Upper lobe of left lung (tissue), 6 donors: ENCODE data around the gene MCAT. TPM values are rescaled to one million over a fixed set of nuclear protein-coding genes. Genes with fewer than 3 reads are reported as not detected.
A peak's percentile ranks its signal among the peaks of the same experiment; 100 is the strongest.

ENCODE experiments used
- ATAC-seq, 2 donors: fragments of 200-7000 bp; cut with Tn5 transposase; one replicate each; pipeline ENCODE4 v1.9.1; 2022; ENCODE audit warnings: mild to moderate bottlenecking in 2 of 2, moderate library complexity in 2 of 2; ENCODE audit not compliant: low FRiP score in 2 of 2
- DNase-seq, 2 donors: peaks; one replicate each; pipeline ENCODE4 v3.0.0-alpha.2; 2019 to 2020
- H3K27ac ChIP-seq, 4 donors: fragments of 200-600 bp; sonication (generic); one replicate each; pipeline ENCODE4 v1.5.1; 2016 to 2019
- H3K27me3 ChIP-seq, 4 donors: fragments of 200-600 bp; sonication (generic); one replicate each; pipeline ENCODE4 v1.5.1; 2017 to 2019
- H3K36me3 ChIP-seq, 4 donors: fragments of 200-600 bp; sonication (generic); one replicate each; pipeline ENCODE4 v1.5.1; 2016 to 2019
- H3K4me1 ChIP-seq, 4 donors: fragments of 200-600 bp; sonication (generic); one replicate each; pipeline ENCODE4 v1.5.1; 2018 to 2019
- H3K4me3 ChIP-seq, 4 donors: fragments of 200-600 bp; sonication (generic); one replicate each; pipeline ENCODE4 v1.5.1; 2017 to 2019; ENCODE audit warnings: mild to moderate bottlenecking in 2 of 4, moderate library complexity in 1 of 4
- H3K9me3 ChIP-seq, 4 donors: fragments of 200-600 bp; sonication (generic); one replicate each; pipeline ENCODE4 v1.5.1; 2018 to 2019
- EP300 ChIP-seq, 4 donors: sonication (generic); formaldehyde crosslinking; IDR thresholded peaks; one replicate each; pipeline ENCODE4 v1.5.1; 2017; ENCODE audit warnings: antibody characterized with exemption in 4 of 4, control low read depth in 2 of 4
- POLR2A ChIP-seq, 4 donors: fragments of 450-650 bp; IDR thresholded peaks; one replicate each; pipeline ENCODE4 v1.5.1; 2016 to 2017; ENCODE audit warnings: antibody characterized with exemption in 4 of 4, mild to moderate bottlenecking in 2 of 4
- POLR2AphosphoS5 ChIP-seq, 2 donors: sonication (generic); formaldehyde crosslinking; IDR thresholded peaks; one replicate each; pipeline ENCODE4 v1.5.1; 2017; ENCODE audit warnings: antibody characterized with exemption in 2 of 2
- WGBS, 2 donors: methylation state at CpG; one replicate each; pipeline ENCODE4 v1.1.5; 2017 to 2018; 5-methylcytosine and 5-hydroxymethylcytosine counted together
- total RNA-seq, 6 donors: library from RNA; depleted of rRNA in 4 of 6; stranded (reverse); fragments of >200 nt in 4 of 6; gene quantifications; one replicate each; pipeline versions ENCODE4 v1.1.0 to v1.2.1, GENCODE V29; 2016 to 2021
- TF ChIP-seq, protein P1 (sequence below), 6 experiments: fragments of 450-650 bp in 4 of 6; fragments of 200-600 bp in 2 of 6; sonication (generic) in 2 of 6; IDR thresholded peaks; one replicate each; pipeline ENCODE4 v1.5.1; 2016 to 2019; ENCODE audit warnings: antibody characterized with exemption in 6 of 6
- donor health status: DM: no; HTN: no; CAD: no; lungs with moderate emphysema.
- donor health status: DM: no; HTN: yes; CAD: no; lungs with severe emphysema.

Gene MCAT
- total RNA-seq, 6 donors from 2014 or later, result 15.6 to 34.4 (median 18.5) TPM

DNA sequence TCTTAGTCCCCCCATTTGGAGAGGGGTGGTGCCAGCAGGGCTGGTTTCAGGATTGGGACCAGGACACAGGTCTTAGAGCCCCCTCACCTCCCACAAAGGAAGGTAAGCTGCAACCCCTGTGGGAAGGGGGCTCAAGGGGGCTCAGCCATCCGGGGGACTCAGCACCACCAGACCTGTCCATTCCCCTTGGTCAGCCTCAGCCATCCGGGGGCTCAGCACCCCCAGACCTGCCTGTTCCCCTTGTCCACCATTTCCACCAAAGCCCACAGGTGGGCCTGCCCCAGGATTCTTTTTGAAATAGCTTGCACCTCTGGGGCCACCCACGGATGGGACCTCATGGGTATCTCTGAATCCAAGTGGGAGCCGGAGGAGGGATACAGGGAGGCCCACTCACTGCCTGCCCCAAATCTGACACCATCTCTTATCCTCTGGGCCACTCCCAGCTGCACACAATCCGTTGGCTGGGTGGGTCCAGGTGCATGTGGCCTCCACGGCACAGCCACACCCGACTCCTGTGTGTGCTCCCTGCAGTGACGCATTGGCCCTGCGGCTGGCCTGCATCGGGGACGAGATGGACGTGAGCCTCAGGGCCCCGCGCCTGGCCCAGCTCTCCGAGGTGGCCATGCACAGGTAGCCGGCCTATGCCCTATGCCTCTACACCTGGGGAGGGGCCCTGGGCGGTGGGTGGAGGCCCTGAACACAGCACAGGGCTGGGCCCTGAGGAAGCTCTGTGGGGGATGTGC, 15.9 kb downstream of the MCAT start:
- H3K36me3 ChIP-seq, result peaks cover 0 to 17% (median 2%) of the 10 kb centered on the region in 4 donors
- no peak overlapping the region for H3K27ac ChIP-seq
- no peaks in the 10 kb centered on the region for H3K27me3 ChIP-seq
- H3K4me1 ChIP-seq, result peaks cover 5 to 38% (median 15%) of the 10 kb centered on the region in 4 donors
- H3K4me3 ChIP-seq, result no peak overlapping the region
- WGBS, 2 donors, result 60 to 82% methylated on average over 1 to 7 of the region's 17 CpGs
- H3K9me3 ChIP-seq, result no peaks in the 10 kb centered on the region
- ATAC-seq (no peak), DNase-seq (no peak)
- no peak for TF ChIP-seq EP300 (IDR thresholded peaks at IDR 0.05)
- TF ChIP-seq POLR2A (IDR thresholded peaks at IDR 0.05), result no peak
- TF ChIP-seq POLR2AphosphoS5 (IDR thresholded peaks at IDR 0.05), result no peak
- TF ChIP-seq, protein P1, sequence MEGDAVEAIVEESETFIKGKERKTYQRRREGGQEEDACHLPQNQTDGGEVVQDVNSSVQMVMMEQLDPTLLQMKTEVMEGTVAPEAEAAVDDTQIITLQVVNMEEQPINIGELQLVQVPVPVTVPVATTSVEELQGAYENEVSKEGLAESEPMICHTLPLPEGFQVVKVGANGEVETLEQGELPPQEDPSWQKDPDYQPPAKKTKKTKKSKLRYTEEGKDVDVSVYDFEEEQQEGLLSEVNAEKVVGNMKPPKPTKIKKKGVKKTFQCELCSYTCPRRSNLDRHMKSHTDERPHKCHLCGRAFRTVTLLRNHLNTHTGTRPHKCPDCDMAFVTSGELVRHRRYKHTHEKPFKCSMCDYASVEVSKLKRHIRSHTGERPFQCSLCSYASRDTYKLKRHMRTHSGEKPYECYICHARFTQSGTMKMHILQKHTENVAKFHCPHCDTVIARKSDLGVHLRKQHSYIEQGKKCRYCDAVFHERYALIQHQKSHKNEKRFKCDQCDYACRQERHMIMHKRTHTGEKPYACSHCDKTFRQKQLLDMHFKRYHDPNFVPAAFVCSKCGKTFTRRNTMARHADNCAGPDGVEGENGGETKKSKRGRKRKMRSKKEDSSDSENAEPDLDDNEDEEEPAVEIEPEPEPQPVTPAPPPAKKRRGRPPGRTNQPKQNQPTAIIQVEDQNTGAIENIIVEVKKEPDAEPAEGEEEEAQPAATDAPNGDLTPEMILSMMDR (IDR thresholded peaks at IDR 0.05), result no peak

DNA sequence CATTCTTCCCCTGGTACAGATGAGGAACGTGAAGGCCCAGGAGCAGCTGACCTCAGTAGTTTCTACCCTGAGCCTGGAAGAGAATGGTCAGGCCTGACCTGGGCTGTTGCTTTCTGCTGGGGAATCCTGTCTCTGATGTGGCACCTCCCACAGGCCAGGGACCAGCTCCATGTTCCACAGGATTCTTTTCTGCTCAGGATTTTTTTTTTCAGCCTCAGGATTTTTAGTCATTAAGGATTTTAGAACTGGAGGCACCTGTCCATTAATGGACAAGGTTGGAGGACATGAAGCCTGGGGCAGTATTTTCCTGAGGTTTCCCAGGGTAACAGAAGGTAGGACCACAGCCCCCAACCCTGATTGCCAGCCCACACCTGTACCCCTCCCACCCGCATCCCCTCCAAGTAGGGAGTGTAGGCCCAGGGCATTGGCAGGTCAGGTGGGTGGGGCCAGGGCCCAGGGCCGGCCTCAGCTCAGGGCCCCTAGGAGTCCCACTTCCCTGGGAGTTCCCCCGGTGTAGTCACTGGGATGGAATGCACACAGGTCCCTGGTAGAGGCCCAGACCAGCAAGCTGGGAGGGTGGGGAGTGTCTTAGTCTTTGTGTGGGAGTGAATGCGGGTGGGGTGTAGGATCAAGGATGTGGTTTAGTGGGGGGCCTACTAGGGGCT, 16.6 kb downstream of the MCAT start:
- WGBS, 2 donors, result 50% methylated on average over 2 to 5 of the region's 5 CpGs
- peak in 1 of 2 donors; percentile 6 for ATAC-seq
- DNase-seq, result no peak

GRCh38 chr22:43118953-43119458, 24.2 kb downstream of the MCAT start:
- H3K4me1 ChIP-seq, result peaks cover 0 to 8% (median 7%) of the 10 kb centered on the region in 4 donors
- no peak overlapping the region for H3K4me3 ChIP-seq
- no peak for DNase-seq
- ATAC-seq, result no peak
- TF ChIP-seq, protein P1 (IDR thresholded peaks at IDR 0.05), result no peak
- TF ChIP-seq POLR2A (IDR thresholded peaks at IDR 0.05), result no peak
- TF ChIP-seq EP300 (IDR thresholded peaks at IDR 0.05), result no peak
- no peak for TF ChIP-seq POLR2AphosphoS5 (IDR thresholded peaks at IDR 0.05)
- H3K9me3 ChIP-seq, result no peaks in the 10 kb centered on the region
- no peaks in the 10 kb centered on the region for H3K27me3 ChIP-seq
- WGBS, 2 donors, result 64 to 80% methylated on average over 7 of the region's 7 CpGs
- no peak overlapping the region for H3K27ac ChIP-seq
- H3K36me3 ChIP-seq, result no peaks in the 10 kb centered on the region

More for the DNA sequence above, 16.6 kb downstream of the MCAT start:
- TF ChIP-seq POLR2AphosphoS5 (IDR thresholded peaks at IDR 0.05) (no peak), EP300 (IDR thresholded peaks at IDR 0.05) (no peak), POLR2A (IDR thresholded peaks at IDR 0.05) (no peak)
- TF ChIP-seq, protein P1 (IDR thresholded peaks at IDR 0.05), result no peak
- no peak overlapping the region for H3K4me3 ChIP-seq
- H3K27me3 ChIP-seq, result no peaks in the 10 kb centered on the region
- H3K27ac ChIP-seq, result no peak overlapping the region
- no peaks in the 10 kb centered on the region for H3K9me3 ChIP-seq
- peaks cover 0 to 13% (median 0%) of the 10 kb centered on the region in 4 donors for H3K36me3 ChIP-seq
- H3K4me1 ChIP-seq, result peaks cover 5 to 37% (median 14%) of the 10 kb centered on the region in 4 donors

- H3K4me1 ChIP-seq, result peaks cover 0 to 13% (median 7%) of the 10 kb centered on the region in 4 donors
- no peak overlapping the region for H3K27ac ChIP-seq
- no peaks in the 10 kb centered on the region for H3K27me3 ChIP-seq
- no peaks in the 10 kb centered on the region for H3K9me3 ChIP-seq
- 75 to 92% methylated on average over 12 to 17 of the region's 21 CpGs for WGBS, 2 donors
- no peak overlapping the region for H3K4me3 ChIP-seq
- DNase-seq (no peak), ATAC-seq (no peak)
- no peaks in the 10 kb centered on the region for H3K36me3 ChIP-seq
- TF ChIP-seq POLR2AphosphoS5 (IDR thresholded peaks at IDR 0.05) (no peak), EP300 (IDR thresholded peaks at IDR 0.05) (no peak), POLR2A (IDR thresholded peaks at IDR 0.05) (no peak)
- TF ChIP-seq, protein P1 (IDR thresholded peaks at IDR 0.05), result no peak
Measured at GRCh38 chr22:43118024-43118849, 25.0 kb downstream of the MCAT start.
